NCI-H1092 treated with DMSO at 0.1 percent for 48 hours (cell line): ENCODE measurements around the gene GPRASP3.

ENCODE experiments used
- DNase-seq: peaks from one replicate; lab custom pipeline; 2025; lab: John Stamatoyannopoulos, UW

The GPRASP3 gene

GRCh38 chrX:102745857-102746584 is 25.5 kb downstream of the GPRASP3 start:
- no peak for DNase-seq

GRCh38 chrX:102765217-102765616 is 44.7 kb downstream of the GPRASP3 start:
- no peak for DNase-seq

- no peak for DNase-seq
These were observed 45.3 kb downstream of the GPRASP3 start for GRCh38 chrX:102765809-102766208.

- DNase-seq = no peak
These were observed 46.7 kb downstream of the GPRASP3 start for GRCh38 chrX:102767287-102767686.

- peak; percentile 89 for DNase-seq
These were observed 48.6 kb downstream of the GPRASP3 start for GRCh38 chrX:102768987-102769761.
